GM21526 (cell line): ENCODE measurements around the gene ANKRD12.
A peak's percentile ranks its signal among the peaks of the same experiment; 100 is the strongest.

Experiments used
- ATAC-seq: cut with Tn5 transposase; IDR thresholded peaks from one replicate; pipeline ENCODE4 v1.9.1; 2021; ENCODE audit warnings: moderate library complexity; ENCODE audit not compliant: unreplicated experiment, low FRiP score

ANKRD12 gene

GRCh38 chr18:9105420-9105819 is 31.2 kb upstream of the ANKRD12 start:
- ATAC-seq, result no peak

- no peak for ATAC-seq
These were observed 30.5 kb upstream of the ANKRD12 start for GRCh38 chr18:9106094-9106493.

- no peak for ATAC-seq
These were observed 29.6 kb upstream of the ANKRD12 start for GRCh38 chr18:9106800-9107584.

- no peak for ATAC-seq
These were observed 27.7 kb upstream of the ANKRD12 start for GRCh38 chr18:9108911-9109310.

- no peak for ATAC-seq
These were observed 27.1 kb upstream of the ANKRD12 start for GRCh38 chr18:9109523-9109922.

- no peak for ATAC-seq
These were observed 23.0 kb upstream of the ANKRD12 start for GRCh38 chr18:9113468-9114149.

- no peak for ATAC-seq
These were observed 20.6 kb upstream of the ANKRD12 start for GRCh38 chr18:9115984-9116383.

- ATAC-seq, result no peak
These were observed 18.4 kb upstream of the ANKRD12 start for GRCh38 chr18:9117980-9118841.

- no peak for ATAC-seq
These were observed 15.8 kb upstream of the ANKRD12 start for GRCh38 chr18:9120796-9121195.

- no peak for ATAC-seq
These were observed 13.1 kb upstream of the ANKRD12 start for GRCh38 chr18:9123520-9123919.

GRCh38 chr18:9124824-9125223 is 11.8 kb upstream of the ANKRD12 start:
- ATAC-seq, result no peak

GRCh38 chr18:9126337-9126736 is 10.2 kb upstream of the ANKRD12 start:
- ATAC-seq, result no peak

GRCh38 chr18:9130195-9130594 is 6.4 kb upstream of the ANKRD12 start:
- no peak for ATAC-seq

- ATAC-seq, result no peak
These were observed 5.8 kb upstream of the ANKRD12 start for GRCh38 chr18:9130806-9131205.

- ATAC-seq, result no peak
These were observed 4.0 kb upstream of the ANKRD12 start for GRCh38 chr18:9132628-9133027.

GRCh38 chr18:9133225-9133624 is 3.4 kb upstream of the ANKRD12 start:
- no peak for ATAC-seq

GRCh38 chr18:9135081-9135911 is 1.3 kb upstream of the ANKRD12 start:
- ATAC-seq, result no peak

- ATAC-seq, result peak; percentile 20
These were observed 668 bp upstream of the ANKRD12 start for GRCh38 chr18:9135912-9136314.

GRCh38 chr18:9137168-9138066 is 836 bp downstream of the ANKRD12 start:
- peak; percentile 37 for ATAC-seq
